HG03103 (cell line): ENCODE results near the gene PCDH17.

Experiments used
- ATAC-seq: cut with Tn5 transposase; IDR thresholded peaks from one replicate; pipeline ENCODE4 v1.9.1; 2021; ENCODE audit warnings: low read depth; ENCODE audit not compliant: unreplicated experiment

Gene PCDH17

GRCh38 chr13:57726981-57727380 is 95.4 kb downstream of the PCDH17 start:
- ATAC-seq, result no peak

GRCh38 chr13:57734306-57734705 is 102.8 kb downstream of the PCDH17 start:
- ATAC-seq, result no peak

- ATAC-seq, result no peak
Observed at GRCh38 chr13:57739089-57739488, 107.5 kb downstream of the PCDH17 start.

GRCh38 chr13:57739543-57740190 is 108.1 kb downstream of the PCDH17 start:
- no peak for ATAC-seq

GRCh38 chr13:57740719-57741118 is 109.2 kb downstream of the PCDH17 start:
- ATAC-seq, result no peak

- no peak for ATAC-seq
Observed at GRCh38 chr13:57748096-57748495, 116.6 kb downstream of the PCDH17 start.

- ATAC-seq, result no peak
Observed at GRCh38 chr13:57760951-57761350, 129.4 kb downstream of the PCDH17 start.

- ATAC-seq, result no peak
Observed at GRCh38 chr13:57763689-57764088, 132.1 kb downstream of the PCDH17 start.
